Cardiac muscle cell (in vitro differentiated cells and primary cell): Measurements from ENCODE around the gene B2M. TPM values are rescaled to one million over a fixed set of nuclear protein-coding genes. Genes with fewer than 3 reads are reported as not detected.
A peak's percentile ranks its signal among the peaks of the same experiment; 100 is the strongest.

Source experiments
- DNase-seq, 2 donors: peaks; one replicate each; pipeline versions ENCODE4 v3.0.0 to v3.0.0-alpha.2; 2010 to 2017; ENCODE audit warnings: low read depth in 1 of 2, low spot score in 1 of 2
- H3K27ac ChIP-seq: fragments of 200-600 bp; sonication (generic); 2 replicates; pipeline ENCODE4 v1.5.1; 2016
- H3K27me3 ChIP-seq: fragments of 200-600 bp; sonication (generic); 2 replicates; pipeline ENCODE4 v1.6.0; 2016; ENCODE audit warnings: control low read depth
- H3K36me3 ChIP-seq: fragments of 200-600 bp; sonication (generic); 2 replicates; pipeline ENCODE4 v1.5.1; 2016; ENCODE audit warnings: control low read depth
- H3K4me1 ChIP-seq: fragments of 200-600 bp; sonication (generic); 2 replicates; pipeline ENCODE4 v1.8.1; 2017; ENCODE audit warnings: low read depth, mild to moderate bottlenecking, mixed run types
- H3K4me3 ChIP-seq: fragments of 200-600 bp; sonication (generic); 2 replicates; pipeline ENCODE4 v1.5.1; 2016; ENCODE audit warnings: mild to moderate bottlenecking
- H3K9me3 ChIP-seq: fragments of 200-600 bp; sonication (generic); 2 replicates; pipeline ENCODE4 v1.5.1; 2017; ENCODE audit warnings: low read depth, mild to moderate bottlenecking, control low read depth
- CTCF ChIP-seq: IDR thresholded peaks from 2 replicates; pipeline ENCODE4 v1.5.1; 2012; ENCODE audit warnings: low read depth, mild to moderate bottlenecking, low read length
- polyA plus RNA-seq: library from polyadenylated mRNA; unstranded; fragments of >200 nt; fragmentation: Nextera tagmentation; extraction: Ambion mirVana; gene quantifications from 2 replicates; pipeline ENCODE4 v1.2.1, GENCODE V29; 2016
- total RNA-seq: library from RNA; depleted of rRNA; stranded (reverse); fragments of >200 nt; gene quantifications from 2 replicates; pipeline ENCODE4 v1.2.3, GENCODE V29; 2016

Gene B2M
- total RNA-seq (170 and 414 TPM in 2 replicates), polyA plus RNA-seq (597 and 759 TPM in 2 replicates)

GRCh38 chr15:44711096-44711742, at the start of gene B2M, which contains the start of gene PATL2:
TSS of gene B2M (plus strand) at chr15:44711517. CDS start at chr15:44711547, 30 bp downstream.
TSS of gene PATL2 (minus strand) at chr15:44711323. CDS start at chr15:44676490, 34,833 bp downstream.
- TF ChIP-seq CTCF: no peak
- Histone ChIP-seq H3K27ac (peak within 1 kb of the TSS; percentile 98), H3K4me3 (peak within 1 kb of the TSS; percentile 76), H3K36me3 (peaks cover 8% of the 10 kb centered on the region), H3K4me1 (peaks cover 26% of the 10 kb centered on the region), H3K9me3 (no peaks in the 10 kb centered on the region), H3K27me3 (no peaks in the 10 kb centered on the region)
- DNase-seq: peak; percentile 97

GRCh38 chr15:44661576-44661975, 49.7 kb upstream of the B2M start:
- no peaks in the 10 kb centered on the region for H3K9me3 ChIP-seq
- H3K27me3 ChIP-seq: no peaks in the 10 kb centered on the region
- no peak for DNase-seq
- TF ChIP-seq CTCF: no peak
- H3K4me3 ChIP-seq: no peak overlapping the region
- peak overlapping the region; percentile 32 for H3K27ac ChIP-seq
- H3K36me3 ChIP-seq: peaks cover 9% of the 10 kb centered on the region
- H3K4me1 ChIP-seq: peaks cover 17% of the 10 kb centered on the region

GRCh38 chr15:44662478-44663409, 48.6 kb upstream of the B2M start:
- Histone ChIP-seq H3K36me3 (peaks cover 9% of the 10 kb centered on the region), H3K4me3 (peak overlapping the region; percentile 81), H3K9me3 (no peaks in the 10 kb centered on the region), H3K4me1 (peaks cover 19% of the 10 kb centered on the region), H3K27me3 (no peaks in the 10 kb centered on the region), H3K27ac (peak overlapping the region; percentile 90)
- DNase-seq: peak; percentile 69 to 73
- TF ChIP-seq CTCF: no peak

- peak; percentile 98 to 99 for DNase-seq
- Histone ChIP-seq H3K27me3 (no peaks in the 10 kb centered on the region), H3K4me1 (peaks cover 19% of the 10 kb centered on the region), H3K9me3 (no peaks in the 10 kb centered on the region), H3K36me3 (peaks cover 6% of the 10 kb centered on the region), H3K4me3 (peak within 1 kb of the TSS; percentile 81), H3K27ac (peak within 1 kb of the TSS; percentile 90)
- peak; percentile 86 for TF ChIP-seq CTCF
These were observed 47.7 kb upstream of the B2M start, which contains the start of gene SPG11 for GRCh38 chr15:44663410-44664308. TSS of gene SPG11 (minus strand) at chr15:44663662. CDS start at chr15:44663647, 15 bp downstream.
